Neuronal stem cell (in vitro differentiated cells): ENCODE results near the gene MRPS33. TPM values are rescaled to one million over a fixed set of nuclear protein-coding genes. Genes with fewer than 3 reads are reported as not detected.

Experiments used
- DNase-seq: peaks from one replicate; pipeline ENCODE4 v3.0.0-alpha.2; 2013; ENCODE audit warnings: low spot score
- H2AFZ ChIP-seq: one replicate; pipeline ENCODE4 v1.6.1; 2013; ENCODE audit warnings: mild to moderate bottlenecking, low read length, inconsistent platforms
- H2AK5ac ChIP-seq: 2 replicates; pipeline ENCODE4 v1.6.1; 2013; ENCODE audit warnings: low read depth, mild to moderate bottlenecking, inconsistent platforms, low read length, moderate library complexity, mixed read lengths
- H2BK120ac ChIP-seq: 2 replicates; pipeline ENCODE4 v1.6.1; 2013; ENCODE audit warnings: low read depth, mild to moderate bottlenecking, inconsistent platforms, low read length, moderate library complexity, mixed read lengths
- H2BK12ac ChIP-seq: one replicate; pipeline ENCODE4 v1.6.1; 2013; ENCODE audit warnings: low read length, inconsistent platforms
- H2BK15ac ChIP-seq: 2 replicates; pipeline ENCODE4 v1.6.1; 2013; ENCODE audit warnings: mild to moderate bottlenecking, low read length, inconsistent platforms, mixed read lengths
- H2BK5ac ChIP-seq: one replicate; pipeline ENCODE4 v1.6.1; 2013; ENCODE audit warnings: inconsistent platforms, mild to moderate bottlenecking, low read length, moderate library complexity
- H3K14ac ChIP-seq: one replicate; pipeline ENCODE4 v1.6.1; 2013; ENCODE audit warnings: low read length, inconsistent platforms
- H3K18ac ChIP-seq: 2 replicates; pipeline ENCODE4 v1.6.1; 2013; ENCODE audit warnings: low read length, inconsistent platforms
- H3K23ac ChIP-seq: 2 replicates; pipeline ENCODE4 v1.6.1; 2013; ENCODE audit warnings: low read depth, mild to moderate bottlenecking, mixed read lengths, low read length, inconsistent platforms; ENCODE audit not compliant: poor library complexity
- H3K27ac ChIP-seq: replicated peaks from 3 replicates; pipeline ENCODE4 v1.5.1; 2013; ENCODE audit warnings: low read length, inconsistent platforms
- H3K27me3 ChIP-seq, 3 experiments: 2 replicates each; pipeline ENCODE4 v1.6.1; 2013; ENCODE audit warnings: low read length in 3 of 3, mild to moderate bottlenecking in 2 of 3, inconsistent platforms in 1 of 3, low read depth in 1 of 3, mixed read lengths in 1 of 3, moderate library complexity in 1 of 3; ENCODE audit not compliant: control insufficient read depth in 3 of 3, insufficient read depth in 3 of 3
- H3K36me3 ChIP-seq, 2 donors: replicated peaks in 1 of 2; 2 replicates each; pipeline ENCODE4 v1.6.1; 2013; ENCODE audit warnings: low read length in 2 of 2; ENCODE audit not compliant: control insufficient read depth in 2 of 2, insufficient read depth in 2 of 2
- H3K4ac ChIP-seq: 2 replicates; pipeline ENCODE4 v1.6.1; 2013; ENCODE audit warnings: inconsistent platforms, mild to moderate bottlenecking, low read length, moderate library complexity
- H3K4me1 ChIP-seq, 2 donors: 1 replicate in 1 of 2; 2 replicates in 1 of 2; pipeline ENCODE4 v1.6.1; 2013; ENCODE audit warnings: low read length in 2 of 2, low read depth in 1 of 2; ENCODE audit not compliant: control insufficient read depth in 2 of 2, insufficient read depth in 1 of 2
- H3K4me2 ChIP-seq: one replicate; pipeline ENCODE4 v1.6.1; 2013; ENCODE audit warnings: mild to moderate bottlenecking, low read length, inconsistent platforms; ENCODE audit not compliant: insufficient read depth, poor library complexity, severe bottlenecking
- H3K4me3 ChIP-seq, 2 donors: 2 replicates each; pipeline ENCODE4 v1.5.1; 2013; ENCODE audit warnings: low read length in 2 of 2, mild to moderate bottlenecking in 2 of 2, inconsistent platforms in 1 of 2, moderate library complexity in 1 of 2
- H3K79me1 ChIP-seq: one replicate; pipeline ENCODE4 v1.6.1; 2013; ENCODE audit warnings: low read depth, mild to moderate bottlenecking, inconsistent platforms, low read length, moderate library complexity
- H3K9ac ChIP-seq: one replicate; pipeline ENCODE4 v1.6.1; 2013; ENCODE audit warnings: mild to moderate bottlenecking, low read depth, low read length, inconsistent platforms; ENCODE audit not compliant: poor library complexity
- H3K9me3 ChIP-seq, 2 donors: replicated peaks in 1 of 2; 2 replicates each; pipeline versions ENCODE3 to v1.6.1; 2013; ENCODE audit warnings: low read length in 2 of 2, mild to moderate bottlenecking in 2 of 2, inconsistent platforms in 1 of 2, low read depth in 1 of 2, mixed read lengths in 1 of 2, moderate library complexity in 1 of 2; ENCODE audit not compliant: control insufficient read depth in 2 of 2, insufficient read depth in 1 of 2
- H4K8ac ChIP-seq: one replicate; pipeline ENCODE4 v1.6.1; 2013; ENCODE audit warnings: low read depth, mild to moderate bottlenecking, inconsistent platforms, low read length, moderate library complexity
- H4K91ac ChIP-seq: one replicate; pipeline ENCODE4 v1.6.1; 2013; ENCODE audit warnings: low read length, low read depth, mild to moderate bottlenecking, inconsistent platforms; ENCODE audit not compliant: poor library complexity
- WGBS, 2 donors: extraction: QIAGEN DNeasy Blood & Tissue Kit; methylation state at CpG; one replicate each; pipeline ENCODE4 v1.1.7; 2013; ENCODE audit warnings: missing lambda C conversion rate in 2 of 2, mixed read lengths in 1 of 2; ENCODE audit not compliant: insufficient read length in 2 of 2, insufficient replicate concordance in 1 of 2; ENCODE audit errors: extremely low coverage in 2 of 2; 5-methylcytosine and 5-hydroxymethylcytosine counted together
- polyA plus RNA-seq, 2 experiments: library from polyadenylated mRNA; stranded (reverse); fragments of 200-250 nt; gene quantifications; one replicate each; pipeline ENCODE4 v1.2.3, GENCODE V29; 2013

Gene MRPS33
- polyA plus RNA-seq (2013, experiment 1 of 2): 77.3 TPM
- polyA plus RNA-seq (2013, experiment 2 of 2): 69.8 TPM

GRCh38 chr7:141014524-141015395, at the start of gene MRPS33:
Gene MRPS33, minus strand, starts transcription at chr7:141014952. Its CDS starts 4,319 bp downstream, at chr7:141010633.
- Histone ChIP-seq H3K4ac (no peak within 1 kb of the TSS), H3K9ac (peak within 1 kb of the TSS; percentile 87), H2BK5ac (no peak within 1 kb of the TSS), H2BK12ac (no peak within 1 kb of the TSS), H3K4me2 (peak within 1 kb of the TSS; percentile 61), H3K23ac (peak within 1 kb of the TSS; percentile 95), H2BK15ac (no peak within 1 kb of the TSS), H4K91ac (no peak within 1 kb of the TSS), H3K4me1 (peaks cover 3 to 9% of the 10 kb centered on the region in 2 donors), H2AK5ac (no peak within 1 kb of the TSS), H2BK120ac (no peak within 1 kb of the TSS), H3K9me3 (no peaks in the 10 kb centered on the region), H3K27me3 (no peaks in the 10 kb centered on the region), H4K8ac (no peak within 1 kb of the TSS), H3K4me3 (peak within 1 kb of the TSS; percentile 73 to 84), H3K18ac (peak within 1 kb of the TSS; percentile 96), H3K36me3 (peaks cover 0 to 10% of the 10 kb centered on the region in 2 donors), H3K14ac (no peak within 1 kb of the TSS), H3K27ac (no peak within 1 kb of the TSS), H2AFZ (peak within 1 kb of the TSS; percentile 93), H3K79me1 (no peaks in the 10 kb centered on the region)
- WGBS, 2 donors: no CpG with 5 or more reads among the region's 47 CpGs
- DNase-seq: peak; percentile 91

- Histone ChIP-seq H2AFZ (no peak overlapping the region), H3K18ac (no peak overlapping the region), H4K91ac (no peak overlapping the region), H4K8ac (no peak overlapping the region), H2BK120ac (no peak overlapping the region), H3K9me3 (no peaks in the 10 kb centered on the region), H3K23ac (no peak overlapping the region), H3K9ac (no peak overlapping the region), H3K27ac (no peak overlapping the region), H3K4me1 (no peaks in the 10 kb centered on the region), H3K4me3 (no peak overlapping the region), H2AK5ac (no peak overlapping the region), H3K36me3 (no peaks in the 10 kb centered on the region), H2BK12ac (no peak overlapping the region), H3K27me3 (peaks cover 0 to under 1% (median 0%) of the 10 kb centered on the region in 3 experiments), H2BK15ac (no peak overlapping the region), H3K4ac (no peak overlapping the region), H3K79me1 (no peaks in the 10 kb centered on the region), H3K4me2 (no peak overlapping the region), H3K14ac (no peak overlapping the region), H2BK5ac (no peak overlapping the region)
- no peak for DNase-seq
- WGBS, 2 donors: no CpG with 5 or more reads among the region's 3 CpGs
Observed at GRCh38 chr7:141057788-141058187, 43.0 kb upstream of the MRPS33 start.

- Histone ChIP-seq H3K14ac (no peak overlapping the region), H3K4me1 (no peaks in the 10 kb centered on the region), H3K36me3 (no peaks in the 10 kb centered on the region), H3K9ac (no peak overlapping the region), H4K91ac (no peak overlapping the region), H2BK120ac (no peak overlapping the region), H3K4me2 (no peak overlapping the region), H3K23ac (no peak overlapping the region), H2BK15ac (no peak overlapping the region), H2AK5ac (no peak overlapping the region), H4K8ac (no peak overlapping the region), H3K18ac (no peak overlapping the region), H3K27ac (no peak overlapping the region), H3K79me1 (no peaks in the 10 kb centered on the region), H2BK12ac (no peak overlapping the region), H3K4ac (no peak overlapping the region), H3K9me3 (no peaks in the 10 kb centered on the region), H3K27me3 (peaks cover 0 to 3% (median 0%) of the 10 kb centered on the region in 3 experiments), H3K4me3 (no peak overlapping the region), H2AFZ (no peak overlapping the region), H2BK5ac (no peak overlapping the region)
- no peak for DNase-seq
- no CpG with 5 or more reads among the region's 4 CpGs for WGBS, 2 donors
Observed at GRCh38 chr7:141055146-141055545, 40.4 kb upstream of the MRPS33 start.

GRCh38 chr7:141053626-141054025, 38.9 kb upstream of the MRPS33 start:
- Histone ChIP-seq H4K91ac (no peak overlapping the region), H2AFZ (peak overlapping the region; percentile 69), H3K14ac (no peak overlapping the region), H3K4me2 (no peak overlapping the region), H3K23ac (no peak overlapping the region), H3K27me3 (peaks cover 0 to 3% (median 0%) of the 10 kb centered on the region in 3 experiments), H2AK5ac (no peak overlapping the region), H3K36me3 (no peaks in the 10 kb centered on the region), H3K9ac (no peak overlapping the region), H2BK120ac (no peak overlapping the region), H3K18ac (peak overlapping the region; percentile 5), H4K8ac (no peak overlapping the region), H3K79me1 (no peaks in the 10 kb centered on the region), H3K4me1 (no peaks in the 10 kb centered on the region), H2BK12ac (no peak overlapping the region), H2BK5ac (no peak overlapping the region), H3K4me3 (no peak overlapping the region), H3K27ac (no peak overlapping the region), H3K4ac (no peak overlapping the region), H2BK15ac (no peak overlapping the region), H3K9me3 (no peaks in the 10 kb centered on the region)
- no peak for DNase-seq
- no CpG with 5 or more reads among the region's 9 CpGs for WGBS, 2 donors
